SK-MEL-5 (cell line): ENCODE measurements around the gene MMP15. TPM values are rescaled to one million over a fixed set of nuclear protein-coding genes. Genes with fewer than 3 reads are reported as not detected.

Source experiments
- DNase-seq: peaks from one replicate; pipeline ENCODE4 v3.0.0-alpha.2; 2016; ENCODE audit warnings: low read depth, low spot score
- in situ Hi-C: cut with HindIII; loops from 2 replicates; pipeline ENCODE4 v1.10.0; 2016; ENCODE audit warnings: low sequenced_read_pairs, high pct_unique_total_duplicates, low pct_unique_long_range_greater_than_20kb
- total RNA-seq: library from RNA; depleted of rRNA; stranded (reverse); fragments of >200 nt; shearing (Covaris generic); gene quantifications from 2 replicates; pipeline ENCODE4 v1.2.3, GENCODE V29; 2014

The MMP15 gene
- total RNA-seq, 1 experiment from 2014 or later = 9.1 TPM

GRCh38 chr16:58027916-58028455 is 2.4 kb downstream of the MMP15 start:
- DNase-seq = no peak
- in situ Hi-C loops = no loop called here

- no peak for DNase-seq
- in situ Hi-C loops = no loop called here
Observed at GRCh38 chr16:58028541-58029070, 3.1 kb downstream of the MMP15 start.

GRCh38 chr16:58029410-58029809 is 3.9 kb downstream of the MMP15 start:
- no peak for DNase-seq
- in situ Hi-C loops = no loop called here

- no peak for DNase-seq
- in situ Hi-C loops = no loop called here
Observed at GRCh38 chr16:58030136-58030840, 4.7 kb downstream of the MMP15 start.

- in situ Hi-C loops = no loop called here
- DNase-seq = no peak
Observed at GRCh38 chr16:58031016-58031800, 5.7 kb downstream of the MMP15 start.

- in situ Hi-C loops = no loop called here
- no peak for DNase-seq
Observed at GRCh38 chr16:58032710-58033293, 7.2 kb downstream of the MMP15 start.

- DNase-seq = no peak
Observed at GRCh38 chr16:58034128-58034685, 8.7 kb downstream of the MMP15 start.

GRCh38 chr16:58034774-58035173 is 9.2 kb downstream of the MMP15 start:
- no peak for DNase-seq
- in situ Hi-C loops = no loop called here

More at GRCh38 chr16:58034128-58034685, 8.7 kb downstream of the MMP15 start:
- in situ Hi-C loops = no loop called here

- in situ Hi-C loops = no loop called here
- DNase-seq = no peak
Observed at GRCh38 chr16:58035356-58036170, 10.0 kb downstream of the MMP15 start.

- DNase-seq = no peak
- in situ Hi-C loops = no loop called here
Observed at GRCh38 chr16:58036943-58037342, 11.4 kb downstream of the MMP15 start.

GRCh38 chr16:58037365-58038057 is 12.0 kb downstream of the MMP15 start:
- no peak for DNase-seq
- in situ Hi-C loops = no loop called here

GRCh38 chr16:58038219-58038641 is 12.7 kb downstream of the MMP15 start:
- DNase-seq = no peak
- in situ Hi-C loops = no loop called here

- in situ Hi-C loops = no loop called here
- DNase-seq = no peak
Observed at GRCh38 chr16:58039829-58040495, 14.4 kb downstream of the MMP15 start.

- no peak for DNase-seq
- in situ Hi-C loops = no loop called here
Observed at GRCh38 chr16:58040496-58040846, 14.9 kb downstream of the MMP15 start.

GRCh38 chr16:58040945-58041627 is 15.5 kb downstream of the MMP15 start:
- in situ Hi-C loops = no loop called here
- DNase-seq = no peak

- in situ Hi-C loops = no loop called here
- DNase-seq = no peak
Observed at GRCh38 chr16:58041628-58041955, 16.0 kb downstream of the MMP15 start.
